ENCODE measurements around the gene SUGT1.
"Not testable (repeated sequence)": the region's sequence is repeated elsewhere in the genome, so short reads cannot be mapped to it uniquely, and the experiment has no call there.

SUGT1 gene

DNA sequence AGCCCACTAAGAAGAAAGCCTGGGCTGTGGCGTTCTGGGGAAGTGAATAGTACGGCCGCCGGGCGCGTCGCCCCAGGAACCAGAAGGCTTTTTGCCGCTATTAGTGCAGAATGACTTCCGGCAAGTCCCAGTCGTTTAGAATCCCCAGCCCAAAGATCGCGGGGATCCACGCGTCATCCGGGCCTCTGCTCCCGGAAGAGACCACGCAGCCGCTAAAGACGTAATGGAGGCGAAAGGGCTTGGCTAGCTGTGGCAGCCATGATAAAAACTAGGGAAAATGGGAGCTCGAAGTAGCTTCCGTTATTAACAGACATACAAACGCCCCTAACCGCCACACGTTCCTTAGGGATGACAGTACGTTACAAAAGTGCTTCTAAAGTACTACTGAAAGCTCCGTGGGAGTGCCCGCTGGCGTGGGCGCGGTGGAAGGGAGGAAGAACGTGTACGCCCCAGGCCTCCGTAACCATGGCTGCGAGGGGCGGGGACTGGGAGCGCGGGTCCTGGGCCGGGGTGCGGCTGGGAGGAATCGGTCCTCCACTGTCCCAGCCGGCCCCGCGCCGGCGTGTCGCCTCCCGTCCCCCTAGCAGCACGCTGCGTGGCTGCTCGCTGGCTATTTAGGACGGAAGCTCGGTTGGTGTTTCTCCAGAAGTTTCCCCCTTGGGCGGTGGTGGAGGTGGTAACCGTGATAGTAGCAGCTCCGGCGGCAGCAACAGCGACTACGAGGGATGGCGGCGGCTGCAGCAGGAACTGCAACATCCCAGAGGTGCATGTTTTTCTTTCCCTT lies at the start of gene SUGT1:
TSS of gene SUGT1 (plus strand) at position 641 of the 784 bp plus-strand sequence. CDS start at position 726, 85 bp downstream.
- peaks cover 10% of the 10 kb centered on the region for H3K36me3 ChIP-seq (ENCODE audit: insufficient read depth, low read length)
- H3K9ac ChIP-seq (ENCODE audit: low read length), result peak within 1 kb of the TSS; percentile 97
- H3K27ac ChIP-seq (ENCODE audit: low read depth, low read length), result peak within 1 kb of the TSS; percentile 95

DNA sequence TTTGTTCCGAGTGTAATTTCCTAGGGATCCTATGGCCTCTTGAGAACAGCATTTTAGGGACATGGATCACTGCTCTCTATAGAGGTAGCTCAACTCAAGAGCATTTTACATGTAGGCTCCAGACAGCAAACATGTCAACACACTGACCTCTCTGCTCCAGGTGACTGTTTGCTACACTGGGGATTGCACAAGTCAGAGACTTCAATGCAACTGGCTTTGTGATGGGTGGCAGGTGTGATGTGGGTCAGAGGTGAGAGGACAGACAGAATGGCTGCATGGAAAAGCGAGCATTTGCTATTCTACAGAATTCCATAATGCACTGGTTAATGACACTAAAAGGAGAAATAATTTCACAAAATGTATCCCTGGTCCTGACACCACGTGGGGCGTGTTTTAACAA lies 49.3 kb upstream of the SUGT1 start:
- not testable (repeated sequence) for H3K4me3 ChIP-seq (ENCODE audit: low read depth in 1 of 2, low read length in 2 of 2); H3K9ac ChIP-seq (ENCODE audit: low read length); H3K27ac ChIP-seq (ENCODE audit: low read depth, low read length); H3K4me1 ChIP-seq (ENCODE audit: insufficient read depth, low read length); H3K27me3 ChIP-seq (ENCODE audit: control insufficient read depth in 1 of 2, insufficient read depth in 2 of 2, low read length in 2 of 2); H3K9me3 ChIP-seq (ENCODE audit: low read length); H3K36me3 ChIP-seq (ENCODE audit: insufficient read depth, low read length)

More for the DNA sequence above, at the start of gene SUGT1:
- no peaks in the 10 kb centered on the region for H3K27me3 ChIP-seq (ENCODE audit: control insufficient read depth in 1 of 2, insufficient read depth in 2 of 2, low read length in 2 of 2)
- no peaks in the 10 kb centered on the region for H3K9me3 ChIP-seq (ENCODE audit: low read length)
- H3K4me1 ChIP-seq (ENCODE audit: insufficient read depth, low read length), result peaks cover 38% of the 10 kb centered on the region
- peak within 1 kb of the TSS; percentile 61 to 99 for H3K4me3 ChIP-seq (ENCODE audit: low read depth in 1 of 2, low read length in 2 of 2)

DNA sequence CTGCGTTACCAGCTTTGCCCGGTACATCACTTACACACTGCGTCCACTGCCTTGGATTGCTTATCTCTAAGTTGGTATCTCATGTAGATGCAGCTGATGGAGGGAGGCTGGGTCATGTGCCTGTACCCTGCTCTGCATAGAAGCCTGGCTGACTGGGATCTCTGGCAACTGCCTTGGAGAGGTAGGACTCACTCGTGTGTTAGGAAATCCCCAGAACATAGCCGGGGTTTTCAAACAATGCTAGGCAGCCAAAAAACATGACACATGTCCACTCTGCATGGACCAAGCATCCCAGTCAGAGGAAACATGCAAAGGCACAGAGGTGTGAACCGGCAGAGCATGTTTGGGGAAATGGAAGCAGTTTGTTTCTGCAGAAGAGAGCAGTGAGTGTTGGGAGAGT lies 46.5 kb upstream of the SUGT1 start:
- H3K27ac ChIP-seq (ENCODE audit: low read depth, low read length); H3K9ac ChIP-seq (ENCODE audit: low read length); H3K9me3 ChIP-seq (ENCODE audit: low read length): not testable (repeated sequence)

DNA sequence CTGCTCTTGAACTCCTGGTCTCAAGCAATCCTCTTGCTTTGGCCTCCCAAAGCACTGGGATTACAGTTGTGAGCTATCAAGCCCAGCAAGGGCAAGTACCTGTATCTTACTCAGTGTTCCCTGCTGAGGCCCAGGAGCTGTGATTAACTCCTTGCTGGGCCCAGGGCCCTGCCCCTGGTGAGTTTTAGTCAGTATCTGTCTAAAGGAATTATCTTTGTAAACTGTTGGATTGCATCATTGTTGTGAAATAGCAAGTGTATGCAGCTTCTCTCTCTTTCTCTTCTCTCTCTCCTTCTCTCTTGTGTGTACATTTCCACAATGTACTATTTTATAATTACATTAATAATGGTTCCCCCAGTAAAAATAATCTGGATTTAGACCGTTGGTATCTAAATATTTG lies 45.8 kb upstream of the SUGT1 start:
- H3K4me1 ChIP-seq (ENCODE audit: insufficient read depth, low read length); H3K36me3 ChIP-seq (ENCODE audit: insufficient read depth, low read length); H3K4me3 ChIP-seq (ENCODE audit: low read depth in 1 of 2, low read length in 2 of 2); H3K27ac ChIP-seq (ENCODE audit: low read depth, low read length); H3K27me3 ChIP-seq (ENCODE audit: control insufficient read depth in 1 of 2, insufficient read depth in 2 of 2, low read length in 2 of 2); H3K9ac ChIP-seq (ENCODE audit: low read length); H3K9me3 ChIP-seq (ENCODE audit: low read length): not testable (repeated sequence)

More for the DNA sequence above, 46.5 kb upstream of the SUGT1 start:
- not testable (repeated sequence) for H3K36me3 ChIP-seq (ENCODE audit: insufficient read depth, low read length); H3K27me3 ChIP-seq (ENCODE audit: control insufficient read depth in 1 of 2, insufficient read depth in 2 of 2, low read length in 2 of 2); H3K4me3 ChIP-seq (ENCODE audit: low read depth in 1 of 2, low read length in 2 of 2); H3K4me1 ChIP-seq (ENCODE audit: insufficient read depth, low read length)

DNA sequence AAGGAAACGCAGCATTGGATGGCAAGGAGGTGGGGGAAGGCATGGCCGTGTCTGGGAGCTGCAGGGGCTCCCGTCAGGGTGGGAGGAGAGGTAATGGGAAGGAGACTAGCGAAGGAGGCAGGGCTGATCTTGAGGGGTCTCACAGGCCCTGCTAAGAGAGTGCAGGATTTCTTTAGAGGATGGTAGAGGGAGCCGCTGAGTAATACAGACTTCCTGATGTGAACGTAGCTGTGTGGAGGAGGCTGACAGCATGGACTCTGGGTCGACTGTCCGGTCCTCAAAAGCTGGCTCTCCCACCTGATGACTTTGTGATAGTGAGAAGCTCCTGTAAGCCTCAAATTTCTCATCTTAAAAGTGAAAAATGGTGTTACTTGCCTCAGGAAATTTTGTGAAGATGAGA lies 44.5 kb upstream of the SUGT1 start:
- not testable (repeated sequence) for H3K4me1 ChIP-seq (ENCODE audit: insufficient read depth, low read length); H3K4me3 ChIP-seq (ENCODE audit: low read depth in 1 of 2, low read length in 2 of 2); H3K9me3 ChIP-seq (ENCODE audit: low read length); H3K36me3 ChIP-seq (ENCODE audit: insufficient read depth, low read length); H3K27ac ChIP-seq (ENCODE audit: low read depth, low read length); H3K9ac ChIP-seq (ENCODE audit: low read length); H3K27me3 ChIP-seq (ENCODE audit: control insufficient read depth in 1 of 2, insufficient read depth in 2 of 2, low read length in 2 of 2)

DNA sequence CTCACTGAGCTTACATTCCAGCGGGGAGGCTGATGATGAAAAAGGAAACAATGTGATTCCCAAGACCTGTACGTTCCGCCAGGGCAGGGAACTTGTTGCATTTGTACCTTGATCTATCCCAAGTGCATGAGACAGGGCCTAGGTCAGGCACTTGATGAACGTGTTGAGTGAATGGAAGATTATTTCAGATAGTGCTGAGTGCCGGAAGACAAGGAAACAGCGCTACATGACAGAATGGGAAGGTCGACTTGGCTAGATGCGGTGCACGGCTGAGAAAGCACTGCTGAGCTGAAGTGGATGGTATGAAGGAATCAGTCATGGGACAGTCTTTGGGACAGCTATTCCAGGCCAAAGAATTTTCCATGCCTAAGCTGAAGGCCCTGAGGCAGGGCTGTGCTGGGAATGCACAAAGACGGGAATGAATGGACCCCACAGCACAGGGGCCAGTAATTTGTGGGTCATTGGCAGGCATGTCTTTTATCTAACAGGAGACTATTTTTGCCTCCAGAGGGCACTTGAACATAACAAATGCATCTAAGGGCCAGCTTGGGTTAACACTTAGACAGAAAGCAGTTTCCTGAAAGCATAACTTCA lies 43.5 kb upstream of the SUGT1 start:
- not testable (repeated sequence) for H3K27me3 ChIP-seq (ENCODE audit: control insufficient read depth in 1 of 2, insufficient read depth in 2 of 2, low read length in 2 of 2); H3K4me1 ChIP-seq (ENCODE audit: insufficient read depth, low read length); H3K9ac ChIP-seq (ENCODE audit: low read length); H3K27ac ChIP-seq (ENCODE audit: low read depth, low read length); H3K36me3 ChIP-seq (ENCODE audit: insufficient read depth, low read length); H3K9me3 ChIP-seq (ENCODE audit: low read length); H3K4me3 ChIP-seq (ENCODE audit: low read depth in 1 of 2, low read length in 2 of 2)

DNA sequence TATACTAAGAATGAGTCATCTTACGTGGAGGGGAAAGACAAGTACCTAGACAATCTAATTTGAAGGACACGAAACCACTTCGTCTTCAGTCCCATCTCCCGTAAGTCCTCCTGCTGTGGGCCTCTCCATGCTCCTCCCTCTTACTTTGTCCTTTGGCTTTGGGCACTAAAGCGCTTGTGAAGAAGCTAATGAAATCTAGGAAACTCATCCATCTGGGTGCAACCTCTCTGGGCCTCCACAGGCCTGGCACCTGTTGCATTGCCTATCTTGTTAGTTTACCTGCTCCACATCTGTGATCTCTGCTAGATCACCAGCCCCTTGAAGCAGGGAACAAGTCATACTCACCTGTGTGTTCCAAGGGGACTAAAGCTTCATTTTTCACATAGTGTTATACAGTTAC lies 42.5 kb upstream of the SUGT1 start:
- H3K27me3 ChIP-seq (ENCODE audit: control insufficient read depth in 1 of 2, insufficient read depth in 2 of 2, low read length in 2 of 2); H3K4me3 ChIP-seq (ENCODE audit: low read depth in 1 of 2, low read length in 2 of 2); H3K4me1 ChIP-seq (ENCODE audit: insufficient read depth, low read length); H3K9ac ChIP-seq (ENCODE audit: low read length); H3K27ac ChIP-seq (ENCODE audit: low read depth, low read length); H3K36me3 ChIP-seq (ENCODE audit: insufficient read depth, low read length); H3K9me3 ChIP-seq (ENCODE audit: low read length): not testable (repeated sequence)

DNA sequence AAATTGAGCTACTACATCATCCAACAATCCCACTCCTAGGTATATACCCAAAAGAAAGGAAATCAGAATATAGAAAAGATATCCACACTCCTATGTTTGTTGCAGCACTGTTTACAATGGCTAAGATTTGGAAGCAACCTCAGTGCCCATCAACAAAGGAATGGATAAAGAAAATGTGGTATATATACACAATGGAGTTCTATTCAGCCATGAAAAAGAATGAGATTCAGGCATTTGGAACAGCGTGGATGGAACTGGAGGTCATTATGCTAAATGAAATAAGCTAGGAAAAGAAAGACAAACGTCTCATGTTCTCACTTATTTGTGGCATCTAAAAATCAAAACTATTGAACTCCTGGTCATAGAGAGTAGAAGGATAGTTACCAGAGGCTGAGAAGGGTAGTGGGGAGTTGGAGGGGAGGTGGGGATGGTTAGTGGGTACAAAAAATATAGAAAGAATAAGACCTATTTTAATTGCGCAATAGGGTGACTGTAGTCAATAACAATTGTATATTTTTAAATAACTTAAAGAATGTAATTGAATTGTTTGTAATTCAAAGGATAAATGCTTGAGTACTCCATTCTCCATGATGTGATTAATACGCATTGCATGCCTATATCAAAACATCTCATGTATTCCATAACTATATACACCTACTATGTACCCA lies 37.4 kb upstream of the SUGT1 start:
- no peaks in the 10 kb centered on the region for H3K9me3 ChIP-seq (ENCODE audit: low read length)
- H3K4me3 ChIP-seq (ENCODE audit: low read depth in 1 of 2, low read length in 2 of 2), result no peak overlapping the region
- no peaks in the 10 kb centered on the region for H3K36me3 ChIP-seq (ENCODE audit: insufficient read depth, low read length)
- peaks cover 6% of the 10 kb centered on the region for H3K4me1 ChIP-seq (ENCODE audit: insufficient read depth, low read length)
- no peak overlapping the region for H3K9ac ChIP-seq (ENCODE audit: low read length)
- no peaks in the 10 kb centered on the region for H3K27me3 ChIP-seq (ENCODE audit: control insufficient read depth in 1 of 2, insufficient read depth in 2 of 2, low read length in 2 of 2)
- no peak overlapping the region for H3K27ac ChIP-seq (ENCODE audit: low read depth, low read length)

DNA sequence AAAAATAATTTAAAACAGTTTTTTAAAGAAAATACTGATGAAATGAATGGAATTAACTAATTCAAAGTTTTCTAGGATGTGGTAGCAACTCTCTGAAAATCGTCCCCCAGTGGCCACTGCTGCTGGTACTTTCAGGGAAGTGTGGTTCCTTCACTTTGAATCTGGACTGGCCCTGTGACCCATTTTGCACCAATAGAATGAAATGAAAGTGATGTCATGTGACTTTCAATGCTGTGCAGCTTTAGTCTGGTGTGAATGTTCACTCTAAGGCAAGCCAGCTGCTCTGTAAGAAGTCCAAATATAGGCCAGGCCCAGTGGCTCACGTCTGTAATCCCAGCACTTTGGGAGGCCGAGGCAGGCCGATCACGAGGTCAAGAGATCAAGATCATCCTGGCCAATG lies 36.8 kb upstream of the SUGT1 start:
- no peaks in the 10 kb centered on the region for H3K9me3 ChIP-seq (ENCODE audit: low read length)
- no peak overlapping the region for H3K27ac ChIP-seq (ENCODE audit: low read depth, low read length)
- no peaks in the 10 kb centered on the region for H3K36me3 ChIP-seq (ENCODE audit: insufficient read depth, low read length)
- no peak overlapping the region for H3K9ac ChIP-seq (ENCODE audit: low read length)
- no peak overlapping the region for H3K4me3 ChIP-seq (ENCODE audit: low read depth in 1 of 2, low read length in 2 of 2)
- H3K27me3 ChIP-seq (ENCODE audit: control insufficient read depth in 1 of 2, insufficient read depth in 2 of 2, low read length in 2 of 2), result no peaks in the 10 kb centered on the region
- peaks cover 6% of the 10 kb centered on the region for H3K4me1 ChIP-seq (ENCODE audit: insufficient read depth, low read length)

DNA sequence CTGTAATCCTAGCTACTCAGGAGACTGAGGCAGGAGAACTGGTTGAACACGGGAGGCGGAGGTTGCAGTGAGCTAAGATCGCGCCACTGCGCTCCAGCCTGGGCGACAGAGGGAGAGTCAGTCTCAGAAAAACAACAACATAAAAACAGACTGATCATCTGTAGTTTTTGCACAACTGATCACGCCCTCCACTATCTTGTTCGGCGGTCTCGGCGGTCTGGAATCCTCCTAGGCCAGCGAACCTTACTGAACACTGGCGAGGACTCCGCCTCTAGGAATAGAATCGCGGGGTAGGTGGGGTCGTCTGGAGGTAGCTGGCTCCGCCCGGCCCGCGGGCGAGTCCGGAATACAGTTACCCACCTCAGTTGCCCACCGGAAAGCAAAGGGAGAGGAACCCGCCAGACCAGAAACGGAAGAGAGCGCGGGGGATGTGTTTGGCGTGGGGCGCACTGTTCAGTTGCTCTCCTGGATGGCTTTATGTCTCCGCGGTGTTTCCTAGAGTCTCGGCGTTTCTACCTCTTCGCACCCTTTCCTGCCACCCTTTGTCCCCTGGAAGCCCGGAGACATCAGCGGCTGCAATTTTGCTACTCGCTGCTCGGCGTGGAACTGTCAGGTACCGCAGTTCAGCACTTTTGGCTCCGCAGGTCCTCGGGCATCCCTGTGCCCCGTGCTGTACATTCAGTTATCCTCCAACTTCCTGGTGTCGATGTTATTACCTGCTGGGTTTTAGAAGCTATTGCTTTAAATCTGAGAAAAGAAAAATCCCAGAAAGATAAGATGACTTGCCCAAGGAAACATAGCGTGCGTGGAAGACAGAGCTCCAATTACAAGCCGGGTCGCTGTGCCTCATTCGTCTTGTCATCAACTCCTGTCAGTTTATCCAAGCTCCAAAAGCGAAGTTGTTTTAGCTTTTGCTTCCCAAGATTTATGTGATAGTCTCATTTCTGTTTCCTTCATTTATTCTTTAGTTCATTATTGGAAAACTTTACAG lies 35.3 kb upstream of the SUGT1 start:
- H3K27ac ChIP-seq (ENCODE audit: low read depth, low read length), result peak overlapping the region; percentile 79
- H3K4me1 ChIP-seq (ENCODE audit: insufficient read depth, low read length), result peaks cover 6% of the 10 kb centered on the region

DNA sequence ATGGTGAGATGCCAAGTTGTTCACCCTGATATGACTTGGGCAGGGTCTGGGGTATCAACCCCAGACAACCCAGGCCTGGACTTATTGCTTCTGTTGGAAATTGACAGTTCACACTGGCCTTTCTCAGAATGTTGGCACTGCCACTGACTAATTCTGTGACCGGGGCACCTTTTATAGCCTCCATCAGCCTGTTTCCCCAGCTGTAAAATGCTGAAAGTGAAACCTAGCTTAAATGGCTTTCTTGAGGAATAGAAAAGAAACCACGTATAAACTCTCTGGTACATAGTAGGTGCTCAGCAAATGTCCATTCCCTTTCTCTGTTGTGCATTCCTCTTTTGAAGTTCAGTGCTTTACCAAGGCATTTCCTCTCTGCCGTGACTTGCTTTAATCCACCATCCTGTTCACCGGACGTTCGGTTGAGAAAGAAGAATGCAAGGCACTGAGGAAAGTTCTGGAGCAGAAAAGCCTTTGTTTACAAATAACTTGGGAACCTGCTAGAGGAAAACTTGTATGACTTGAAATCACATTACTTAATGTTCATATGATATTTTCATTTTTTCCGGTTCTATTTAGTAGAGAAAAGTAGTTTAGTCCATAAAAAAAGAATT lies 21.4 kb upstream of the SUGT1 start:
- H3K4me3 ChIP-seq (ENCODE audit: low read depth in 1 of 2, low read length in 2 of 2); H3K27me3 ChIP-seq (ENCODE audit: control insufficient read depth in 1 of 2, insufficient read depth in 2 of 2, low read length in 2 of 2); H3K9me3 ChIP-seq (ENCODE audit: low read length); H3K27ac ChIP-seq (ENCODE audit: low read depth, low read length); H3K9ac ChIP-seq (ENCODE audit: low read length); H3K36me3 ChIP-seq (ENCODE audit: insufficient read depth, low read length); H3K4me1 ChIP-seq (ENCODE audit: insufficient read depth, low read length): not testable (repeated sequence)

More for the DNA sequence above, 35.3 kb upstream of the SUGT1 start:
- Histone ChIP-seq H3K27me3 (ENCODE audit: control insufficient read depth in 1 of 2, insufficient read depth in 2 of 2, low read length in 2 of 2) (no peaks in the 10 kb centered on the region), H3K4me3 (ENCODE audit: low read depth in 1 of 2, low read length in 2 of 2) (peak overlapping the region; percentile 41 to 89), H3K9ac (ENCODE audit: low read length) (peak overlapping the region; percentile 86), H3K36me3 (ENCODE audit: insufficient read depth, low read length) (no peaks in the 10 kb centered on the region), H3K9me3 (ENCODE audit: low read length) (no peaks in the 10 kb centered on the region)
